HepG2 (cell line): ENCODE data around the gene KCNT1. TPM values are rescaled to one million over a fixed set of nuclear protein-coding genes. Genes with fewer than 3 reads are reported as not detected.

ENCODE experiments used
- ATAC-seq: fragments of 200-7000 bp; cut with Tn5 transposase; 3 replicates; pipeline ENCODE4 v1.9.1; 2020; ENCODE audit warnings: mild to moderate bottlenecking, moderate library complexity
- BruUV-seq: library from RNA; stranded (reverse); fragments of 400-500 nt; replicated peaks from 2 replicates; lab custom pipeline; 2021; lab: Mats Ljungman, UMichigan
- CTCF ChIA-PET: fragments of 300-600 bp; formaldehyde crosslinking; extraction: SDS; loops from one replicate; lab custom pipeline; 2021; ENCODE audit warnings: low total read pairs, inconsistent platforms, low intra/inter-chr PET ratio; lab: Yijun Ruan, JAX
- POLR2A ChIA-PET: fragments of 350-600 bp; sonication (Branson Sonifier 250); formaldehyde crosslinking; loops from one replicate; lab custom pipeline; 2020; ENCODE audit warnings: antibody characterized with exemption, inconsistent platforms; lab: Yijun Ruan, JAX
- DNase-seq: peaks from one replicate; pipeline ENCODE4 v3.0.0-alpha.2; 2015; ENCODE audit warnings: low spot score
- FAIRE-seq: peaks from 3 replicates; lab custom pipeline; 2011; peaks lifted over from hg19 to GRCh38; lab: Jason Lieb, UNC
- H2AFZ ChIP-seq: one replicate; pipeline ENCODE4 v1.6.1; 2011; ENCODE audit warnings: low read length, inconsistent platforms
- H3K27ac ChIP-seq: fragments of 300-600 bp; 3 replicates; pipeline ENCODE4 v1.8.0; 2011; ENCODE audit warnings: mixed run types, mild to moderate bottlenecking, mixed read lengths, low read length, inconsistent platforms; ENCODE audit not compliant: insufficient read depth; ENCODE audit errors: extremely low read length
- H3K27me3 ChIP-seq, 2 experiments: fragments of 200-600 bp in 1 of 2; 2 replicates in 1 of 2; 3 replicates in 1 of 2; pipeline versions ENCODE4 v1.6.0 to v1.8.0; 2011; ENCODE audit warnings: low read length in 2 of 2, mild to moderate bottlenecking in 2 of 2, moderate library complexity in 2 of 2, inconsistent platforms in 1 of 2; ENCODE audit not compliant: insufficient read depth in 2 of 2, control insufficient read depth in 1 of 2
- H3K36me3 ChIP-seq, 2 experiments: fragments of 200-600 bp in 1 of 2; replicated peaks in 1 of 2; 2 replicates in 1 of 2; 3 replicates in 1 of 2; pipeline versions ENCODE4 v1.5.1 to v1.8.0; 2011; ENCODE audit warnings: low read length in 2 of 2, inconsistent platforms in 1 of 2; ENCODE audit not compliant: insufficient read depth in 2 of 2, control insufficient read depth in 1 of 2
- H3K4me1 ChIP-seq: 2 replicates; pipeline ENCODE4 v1.5.1; 2012; ENCODE audit warnings: low read length, inconsistent platforms; ENCODE audit not compliant: insufficient read depth
- H3K4me2 ChIP-seq: 2 replicates; pipeline ENCODE4 v1.6.0; 2011; ENCODE audit warnings: low read depth, low read length, inconsistent platforms
- H3K4me3 ChIP-seq, 3 experiments: fragments of 200-600 bp in 1 of 3; sonication (generic), shearing (Covaris generic) in 1 of 3; replicated peaks in 1 of 3; 2 replicates each; pipeline ENCODE4 v1.5.1; 2011 to 2016; ENCODE audit warnings: low read length in 3 of 3, inconsistent platforms in 2 of 3, low read depth in 2 of 3, mild to moderate bottlenecking in 2 of 3, control low read depth in 1 of 3, mixed read lengths in 1 of 3; ENCODE audit not compliant: insufficient read depth in 1 of 3
- H3K79me2 ChIP-seq: one replicate; pipeline ENCODE4 v1.6.1; 2011; ENCODE audit warnings: low read length, inconsistent platforms; ENCODE audit not compliant: insufficient read depth
- H3K9ac ChIP-seq: 2 replicates; pipeline ENCODE4 v1.6.0; 2011; ENCODE audit warnings: mild to moderate bottlenecking, low read depth, low read length, inconsistent platforms; ENCODE audit not compliant: insufficient read depth
- H3K9me3 ChIP-seq: 2 replicates; pipeline ENCODE4 v1.5.1; 2012; ENCODE audit warnings: mild to moderate bottlenecking, low read length
- H4K20me1 ChIP-seq: 2 replicates; pipeline ENCODE4 v1.6.0; 2011; ENCODE audit warnings: inconsistent platforms, mild to moderate bottlenecking, low read length, moderate library complexity; ENCODE audit not compliant: insufficient read depth
- ARNTL ChIP-seq: sonication (generic); formaldehyde crosslinking; IDR thresholded peaks from 2 replicates; pipeline ENCODE4 v1.4.0; 2020; ENCODE audit warnings: mild to moderate bottlenecking, missing genetic modification reagents
- ETV6 ChIP-seq: sonication (generic); formaldehyde crosslinking; conservative IDR thresholded peaks from 2 replicates; pipeline ENCODE4 v1.4.0; 2020; ENCODE audit warnings: missing genetic modification reagents
- GATAD2A ChIP-seq: IDR thresholded peaks from 2 replicates; pipeline ENCODE4 v1.6.1; 2016
- POLR2A ChIP-seq, 2 experiments: IDR thresholded peaks; 2 replicates each; pipeline ENCODE4 v1.6.1; 2011; ENCODE audit warnings: low read depth in 2 of 2, low read length in 2 of 2, mild to moderate bottlenecking in 1 of 2, moderate library complexity in 1 of 2; ENCODE audit not compliant: insufficient read depth in 1 of 2
- RBAK ChIP-seq: sonication (generic); formaldehyde crosslinking; IDR thresholded peaks from 2 replicates; pipeline ENCODE4 v1.5.1; 2020; ENCODE audit warnings: mild to moderate bottlenecking, missing genetic modification reagents
- TEAD2 ChIP-seq: sonication (generic); formaldehyde crosslinking; IDR thresholded peaks from 2 replicates; pipeline ENCODE4 v1.9.0; 2021; ENCODE audit warnings: missing genetic modification reagents
- ZBTB20 ChIP-seq: sonication (generic); formaldehyde crosslinking; IDR thresholded peaks from 2 replicates; pipeline ENCODE4 v1.8.1; 2023; ENCODE audit warnings: missing genetic modification reagents, low read depth, mild to moderate bottlenecking, borderline replicate concordance
- ZNF207 ChIP-seq: fragments of 450-650 bp; IDR thresholded peaks from 2 replicates; pipeline ENCODE4 v1.6.1; 2016; ENCODE audit warnings: antibody characterized with exemption, borderline replicate concordance
- ZNF251 ChIP-seq: sonication (generic); formaldehyde crosslinking; IDR thresholded peaks from 2 replicates; pipeline ENCODE4 v1.9.0; 2021; ENCODE audit warnings: mild to moderate bottlenecking, missing genetic modification reagents
- ZNF337 ChIP-seq: sonication (generic); formaldehyde crosslinking; IDR thresholded peaks from 2 replicates; pipeline ENCODE4 v1.5.1; 2020; ENCODE audit warnings: missing genetic modification reagents, low read depth, mild to moderate bottlenecking, borderline replicate concordance
- ZNF562 ChIP-seq: sonication (generic); formaldehyde crosslinking; IDR thresholded peaks from 2 replicates; pipeline ENCODE4 v1.8.0; 2022; ENCODE audit warnings: missing genetic modification reagents, borderline replicate concordance
- ZNF709 ChIP-seq: sonication (generic); formaldehyde crosslinking; IDR thresholded peaks from 2 replicates; pipeline ENCODE4 v1.5.0; 2020; ENCODE audit warnings: mild to moderate bottlenecking, missing genetic modification reagents
- ZSCAN29 ChIP-seq: sonication (generic); formaldehyde crosslinking; conservative IDR thresholded peaks from 2 replicates; pipeline ENCODE4 v1.4.0; 2020; ENCODE audit warnings: mild to moderate bottlenecking, missing genetic modification reagents
- WGBS: methylation state at CpG from one replicate; pipeline ENCODE4 v1.1.6; 2017; ENCODE audit warnings: low lambda C conversion rate; 5-methylcytosine and 5-hydroxymethylcytosine counted together
- in situ Hi-C: cut with HindIII; loops from 2 replicates; pipeline ENCODE4 v1.10.0; 2017; ENCODE audit warnings: low pct_unique_long_range_greater_than_20kb; ENCODE audit not compliant: extremely low pct_ligation_motif_present
- intact Hi-C: fragments of 100-400 bp; cut with micrococcal nuclease; formaldehyde crosslinking; loops from one replicate; pipeline ENCODE4 v1.10.0; 2022; ENCODE audit not compliant: unreplicated experiment
- polyA plus RNA-seq, 8 experiments: library from polyadenylated mRNA; depleted of rRNA in 3 of 8; stranded (reverse) in 7 of 8; unstranded in 1 of 8; fragments of >200 nt; fragmentation: Illumina TruSeq in 4 of 8; extraction: Trizol in 4 of 8; gene quantifications; 2 replicates each; pipeline versions ENCODE4 v1.2.1 to v1.2.3, GENCODE V29; 2011 to 2016; ENCODE audit warnings: low read depth in 4 of 8, missing spikeins in 1 of 8, mixed read lengths in 1 of 8; ENCODE audit not compliant: insufficient read depth in 1 of 8
- total RNA-seq, 5 experiments: library from RNA; depleted of rRNA; stranded (reverse); fragments of >200 nt; fragmentation: Illumina TruSeq; extraction: Trizol; gene quantifications; 2 replicates each; pipeline ENCODE4 v1.2.3, GENCODE V29; 2016; ENCODE audit warnings: low read depth in 1 of 5
- TF ChIP-seq, protein P1 (sequence below): sonication (generic); formaldehyde crosslinking; IDR thresholded peaks from 2 replicates; pipeline ENCODE4 v1.5.0; 2020; ENCODE audit warnings: mild to moderate bottlenecking, missing genetic modification reagents
- TF ChIP-seq, protein P2 (sequence below): sonication (generic); formaldehyde crosslinking; conservative IDR thresholded peaks from 2 replicates; pipeline ENCODE4 v1.8.0; 2022; ENCODE audit warnings: low read depth, missing genetic modification reagents
- TF ChIP-seq, protein P3 (sequence below): sonication (generic); formaldehyde crosslinking; IDR thresholded peaks from 2 replicates; pipeline ENCODE4 v1.5.1; 2020; ENCODE audit warnings: missing genetic modification reagents, mild to moderate bottlenecking, borderline replicate concordance
- TF ChIP-seq, protein P4 (sequence below): IDR thresholded peaks from 2 replicates; pipeline ENCODE4 v1.6.1; 2012; ENCODE audit warnings: inconsistent platforms

KCNT1 gene
- total and polyA plus RNA-seq, 2 of the 13 experiments (the other 11 are each of a cell fraction or from before 2014, with no cell fraction given) = not detected

DNA sequence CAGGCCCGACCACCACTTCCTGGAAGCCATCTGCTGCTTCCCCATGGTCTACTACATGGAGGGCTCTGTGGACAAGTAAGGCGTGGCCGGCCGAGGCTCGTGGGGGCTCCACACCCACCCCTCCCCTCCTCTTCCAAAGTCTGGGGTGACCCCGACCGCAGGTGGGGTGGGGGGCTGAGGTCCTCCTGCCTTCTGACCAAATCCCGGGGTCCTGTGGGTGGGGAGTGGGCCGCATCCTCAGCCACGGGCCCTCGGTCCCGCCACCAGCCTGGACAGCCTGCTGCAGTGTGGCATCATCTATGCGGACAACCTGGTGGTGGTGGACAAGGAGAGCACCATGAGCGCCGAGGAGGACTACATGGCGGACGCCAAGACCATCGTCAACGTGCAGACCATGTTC is 76.4 kb downstream of the KCNT1 start:
- BruUV-seq = no TSS peak
- in situ Hi-C loops = no loop called here
- WGBS = 9% methylated on average over 6 of the region's 19 CpGs

DNA sequence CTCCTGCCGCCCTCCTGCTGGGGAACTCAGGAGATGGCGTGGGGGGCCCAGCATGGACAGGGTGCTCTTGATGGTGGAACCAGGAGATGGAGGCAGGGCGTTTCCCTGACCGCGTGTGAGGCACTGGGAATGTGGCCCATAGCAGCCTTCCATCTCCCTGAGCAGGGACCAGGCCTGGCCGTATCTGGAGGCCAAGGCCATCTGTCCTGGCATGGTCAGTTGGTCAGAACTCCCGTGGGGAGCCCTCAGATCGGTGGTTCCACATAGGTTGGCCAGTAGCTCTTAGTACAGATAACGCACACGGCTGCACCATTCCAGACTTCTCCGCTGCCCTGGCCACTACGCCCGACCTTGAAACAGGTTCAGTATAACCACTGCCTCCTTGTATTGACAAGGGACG is 77.6 kb downstream of the KCNT1 start:
- H3K9ac ChIP-seq = no peak overlapping the region
- H3K4me2 ChIP-seq = no peak overlapping the region
- peaks cover 21 to 83% of the 10 kb centered on the region in 2 experiments for H3K27me3 ChIP-seq
- BruUV-seq = no TSS peak
- no peak for DNase-seq
- FAIRE-seq = no peak
- 0 out of 3 replicates have a peak, but pooled peaks have one; percentile 6 for ATAC-seq
- no peak overlapping the region for H2AFZ ChIP-seq
- no peaks in the 10 kb centered on the region for H3K4me1 ChIP-seq
- no peaks in the 10 kb centered on the region for H3K9me3 ChIP-seq
- H3K79me2 ChIP-seq = no peaks in the 10 kb centered on the region
- H3K4me3 ChIP-seq = no peak overlapping the region
- no peak overlapping the region for H3K27ac ChIP-seq
- no peaks in the 10 kb centered on the region for H3K36me3 ChIP-seq
- in situ Hi-C loops (no loop called here), intact Hi-C loops (no loop called here)
- no peaks in the 10 kb centered on the region for H4K20me1 ChIP-seq
- ChIA-PET CTCF (no interaction called here), POLR2A (no interaction called here)
- 13% methylated on average over 9 of the region's 14 CpGs for WGBS
- TF ChIP-seq ZNF337 (CRISPR knock-in tag) (no peak), ZNF709 (CRISPR knock-in tag) (no peak), ZBTB20 (CRISPR knock-in tag) (no peak), ETV6 (CRISPR knock-in tag) (no peak), POLR2A (IDR thresholded peaks at IDR 0.05; ENCODE audit: insufficient read depth in 1 of 2, low read depth in 2 of 2, low read length in 2 of 2) (no peak), TEAD2 (CRISPR knock-in tag) (no peak), ARNTL (CRISPR knock-in tag) (no peak), ZNF251 (CRISPR knock-in tag) (no peak), GATAD2A (no peak), ZNF207 (no peak), ZNF562 (CRISPR knock-in tag) (no peak)
- TF ChIP-seq, protein P1, sequence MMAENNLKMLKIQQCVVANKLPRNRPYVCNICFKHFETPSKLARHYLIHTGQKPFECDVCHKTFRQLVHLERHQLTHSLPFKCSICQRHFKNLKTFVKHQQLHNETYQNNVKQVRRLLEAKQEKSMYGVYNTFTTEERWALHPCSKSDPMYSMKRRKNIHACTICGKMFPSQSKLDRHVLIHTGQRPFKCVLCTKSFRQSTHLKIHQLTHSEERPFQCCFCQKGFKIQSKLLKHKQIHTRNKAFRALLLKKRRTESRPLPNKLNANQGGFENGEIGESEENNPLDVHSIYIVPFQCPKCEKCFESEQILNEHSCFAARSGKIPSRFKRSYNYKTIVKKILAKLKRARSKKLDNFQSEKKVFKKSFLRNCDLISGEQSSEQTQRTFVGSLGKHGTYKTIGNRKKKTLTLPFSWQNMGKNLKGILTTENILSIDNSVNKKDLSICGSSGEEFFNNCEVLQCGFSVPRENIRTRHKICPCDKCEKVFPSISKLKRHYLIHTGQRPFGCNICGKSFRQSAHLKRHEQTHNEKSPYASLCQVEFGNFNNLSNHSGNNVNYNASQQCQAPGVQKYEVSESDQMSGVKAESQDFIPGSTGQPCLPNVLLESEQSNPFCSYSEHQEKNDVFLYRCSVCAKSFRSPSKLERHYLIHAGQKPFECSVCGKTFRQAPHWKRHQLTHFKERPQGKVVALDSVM = no peak
- TF ChIP-seq, protein P2, sequence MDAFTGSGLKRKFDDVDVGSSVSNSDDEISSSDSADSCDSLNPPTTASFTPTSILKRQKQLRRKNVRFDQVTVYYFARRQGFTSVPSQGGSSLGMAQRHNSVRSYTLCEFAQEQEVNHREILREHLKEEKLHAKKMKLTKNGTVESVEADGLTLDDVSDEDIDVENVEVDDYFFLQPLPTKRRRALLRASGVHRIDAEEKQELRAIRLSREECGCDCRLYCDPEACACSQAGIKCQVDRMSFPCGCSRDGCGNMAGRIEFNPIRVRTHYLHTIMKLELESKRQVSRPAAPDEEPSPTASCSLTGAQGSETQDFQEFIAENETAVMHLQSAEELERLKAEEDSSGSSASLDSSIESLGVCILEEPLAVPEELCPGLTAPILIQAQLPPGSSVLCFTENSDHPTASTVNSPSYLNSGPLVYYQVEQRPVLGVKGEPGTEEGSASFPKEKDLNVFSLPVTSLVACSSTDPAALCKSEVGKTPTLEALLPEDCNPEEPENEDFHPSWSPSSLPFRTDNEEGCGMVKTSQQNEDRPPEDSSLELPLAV (CRISPR knock-in tag) = no peak
- TF ChIP-seq, protein P3, sequence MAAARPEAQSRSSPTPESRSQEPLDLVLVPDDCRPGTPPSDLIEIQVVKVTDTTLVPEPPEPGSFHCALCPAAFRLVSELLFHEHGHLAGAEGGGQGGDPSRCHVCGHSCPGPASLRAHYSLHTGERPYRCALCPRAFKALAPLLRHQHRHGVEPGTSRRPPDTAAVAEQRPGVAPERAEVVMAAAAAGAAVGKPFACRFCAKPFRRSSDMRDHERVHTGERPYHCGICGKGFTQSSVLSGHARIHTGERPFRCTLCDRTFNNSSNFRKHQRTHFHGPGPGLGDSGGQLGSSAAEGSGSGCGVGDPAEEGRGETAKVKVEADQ = no peak

More for the DNA sequence above, 76.4 kb downstream of the KCNT1 start:
- CTCF ChIA-PET = no interaction called here
- intact Hi-C loops = no loop called here
- Histone ChIP-seq H3K36me3 (no peaks in the 10 kb centered on the region), H4K20me1 (no peaks in the 10 kb centered on the region), H3K27ac (no peak overlapping the region), H2AFZ (no peak overlapping the region), H3K4me2 (no peak overlapping the region), H3K4me1 (no peaks in the 10 kb centered on the region), H3K9ac (no peak overlapping the region), H3K4me3 (no peak overlapping the region), H3K9me3 (no peaks in the 10 kb centered on the region), H3K79me2 (no peaks in the 10 kb centered on the region), H3K27me3 (peaks cover 21 to 85% of the 10 kb centered on the region in 2 experiments)
- POLR2A ChIA-PET = no interaction called here
- TF ChIP-seq ZSCAN29 (CRISPR knock-in tag) (no peak), RBAK (no peak)
- TF ChIP-seq, protein P4, sequence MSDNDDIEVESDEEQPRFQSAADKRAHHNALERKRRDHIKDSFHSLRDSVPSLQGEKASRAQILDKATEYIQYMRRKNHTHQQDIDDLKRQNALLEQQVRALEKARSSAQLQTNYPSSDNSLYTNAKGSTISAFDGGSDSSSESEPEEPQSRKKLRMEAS = no peak
- no peak for ATAC-seq
- FAIRE-seq = no peak
- no peak for DNase-seq
